K562 (cell line): ENCODE measurements around the gene IL17REL. TPM values are rescaled to one million over a fixed set of nuclear protein-coding genes. Genes with fewer than 3 reads are reported as not detected.
A peak's percentile ranks its signal among the peaks of the same experiment; 100 is the strongest.

Experiments
- DACH1 ChIP-seq: fragments of 450-650 bp; IDR thresholded peaks from 2 replicates; pipeline ENCODE4 v1.6.1; 2018; ENCODE audit not compliant: partially characterized antibody
- DEAF1 ChIP-seq: fragments of 450-650 bp; formaldehyde crosslinking; IDR thresholded peaks from 2 replicates; pipeline ENCODE4 v1.4.0; 2020; ENCODE audit warnings: mild to moderate bottlenecking, moderate library complexity
- DLX4 ChIP-seq: fragments of 250-450 bp; sonication (Bioruptor Pico); IDR thresholded peaks from 2 replicates; pipeline ENCODE4 v1.6.1; 2021; ENCODE audit warnings: mild to moderate bottlenecking
- FOXA1 ChIP-seq: fragments of 450-650 bp; IDR thresholded peaks from 2 replicates; pipeline ENCODE4 v1.6.1; 2016; ENCODE audit warnings: mild to moderate bottlenecking, borderline replicate concordance
- FOXM1 ChIP-seq, 2 experiments: fragments of 450-650 bp in 1 of 2; sonication (generic) in 1 of 2; formaldehyde crosslinking in 1 of 2; IDR thresholded peaks; 2 replicates each; pipeline versions ENCODE4 v1.6.1 to v1.9.0; 2017 to 2022; ENCODE audit warnings: low read depth in 2 of 2, mild to moderate bottlenecking in 2 of 2, missing genetic modification reagents in 1 of 2, moderate library complexity in 1 of 2
- GTF2E2 ChIP-seq: fragments of 200-800 bp; sonication (Bioruptor generic); IDR thresholded peaks from 2 replicates; pipeline ENCODE4 v1.6.1; 2016; ENCODE audit warnings: missing genetic modification characterization, missing compliant biosample characterization
- HOXB6 ChIP-seq: fragments of 250-450 bp; sonication (Bioruptor Pico); IDR thresholded peaks from 2 replicates; pipeline ENCODE4 v1.5.1; 2022; ENCODE audit warnings: mild to moderate bottlenecking, borderline replicate concordance
- PHB ChIP-seq: fragments of 250-450 bp; sonication (Bioruptor Pico); IDR thresholded peaks from 2 replicates; pipeline ENCODE4 v1.5.0; 2021
- SIX5 ChIP-seq, 2 experiments: IDR thresholded peaks; 2 replicates each; pipeline ENCODE4 v1.6.1; 2011; ENCODE audit warnings: low read length in 2 of 2, borderline replicate concordance in 1 of 2, low read depth in 1 of 2, mild to moderate bottlenecking in 1 of 2, moderate library complexity in 1 of 2; ENCODE audit not compliant: insufficient read depth in 1 of 2
- TAF9B ChIP-seq: fragments of 450-650 bp; IDR thresholded peaks from 2 replicates; pipeline ENCODE4 v1.6.1; 2018; ENCODE audit warnings: mild to moderate bottlenecking; ENCODE audit not compliant: partially characterized antibody
- U2AF1 ChIP-seq: fragments of 200-400 bp; formaldehyde crosslinking; optimal IDR thresholded peaks from 2 replicates; pipeline ENCODE3; 2017; ENCODE audit warnings: mild to moderate bottlenecking, low read depth, low read length, moderate library complexity
- VEZF1 ChIP-seq: fragments of 200-800 bp; sonication (Bioruptor generic); IDR thresholded peaks from 2 replicates; pipeline ENCODE4 v1.6.1; 2017; ENCODE audit warnings: missing genetic modification characterization, missing compliant biosample characterization
- ZNF23 ChIP-seq: fragments of 250-450 bp; sonication (Bioruptor Pico); IDR thresholded peaks from 2 replicates; pipeline ENCODE4 v1.4.0; 2020; ENCODE audit warnings: mild to moderate bottlenecking
- ZNF431 ChIP-seq: sonication (generic); formaldehyde crosslinking; IDR thresholded peaks from 2 replicates; pipeline ENCODE4 v1.8.0; 2022; ENCODE audit warnings: mild to moderate bottlenecking, missing genetic modification reagents
- ZNF609 ChIP-seq: sonication (generic); formaldehyde crosslinking; IDR thresholded peaks from 2 replicates; pipeline ENCODE4 v1.8.1; 2023; ENCODE audit warnings: missing genetic modification reagents, mild to moderate bottlenecking, borderline replicate concordance
- ZNF740 ChIP-seq, 3 experiments: fragments of 200-800 bp in 1 of 3; sonication (Bioruptor generic) in 1 of 3; sonication (generic) in 1 of 3; formaldehyde crosslinking in 1 of 3; IDR thresholded peaks; 2 replicates each; pipeline versions ENCODE4 v1.6.1 to v1.8.0; 2016 to 2022; ENCODE audit warnings: mild to moderate bottlenecking in 2 of 3, missing compliant biosample characterization in 2 of 3, missing genetic modification characterization in 2 of 3, missing genetic modification reagents in 1 of 3
- polyA plus RNA-seq, 8 experiments: library from polyadenylated mRNA; depleted of rRNA in 4 of 8; stranded (reverse) in 5 of 8; unstranded in 3 of 8; fragments of >200 nt; fragmentation: Nextera tagmentation in 2 of 8; fragmentation: Illumina TruSeq in 1 of 8; extraction: Ambion mirVana in 2 of 8; extraction: Trizol in 1 of 8; gene quantifications; 2 replicates each; pipeline versions ENCODE4 v1.2.1 to v1.2.3, GENCODE V29; 2011 to 2014; ENCODE audit warnings: inconsistent platforms in 1 of 8, missing spikeins in 1 of 8
- total RNA-seq, 7 experiments: library from RNA; depleted of rRNA in 6 of 7; stranded (reverse); fragments of >200 nt in 6 of 7; fragmentation: Illumina TruSeq in 2 of 7; extraction: Trizol in 2 of 7; gene quantifications; 2 replicates each; pipeline versions ENCODE4 v1.2.1 to v1.2.3, GENCODE V29; 2011 to 2021; ENCODE audit warnings: low replicate concordance in 1 of 7

Gene IL17REL
- total and polyA plus RNA-seq, 9 of the 15 experiments (the other 6 are each of a cell fraction or from before 2014, with no cell fraction given), result 0.05 to 0.42 (median 0.11) TPM; not detected in 4

GRCh38 chr22:49970528-49971231 lies 41.9 kb downstream of the IL17REL start (continued):
- TF ChIP-seq FOXM1 (IDR thresholded peaks at IDR 0.05; ENCODE audit: low read depth) (no peak), FOXM1 (CRISPR knock-in tag; IDR thresholded peaks at IDR 0.05; ENCODE audit: low read depth) (no peak), SIX5 (IDR thresholded peaks at IDR 0.05; ENCODE audit: borderline replicate concordance in 1 of 2, insufficient read depth in 1 of 2, low read depth in 1 of 2, low read length in 2 of 2) (no peak), ZNF431 (CRISPR knock-in tag) (no peak), ZNF740 (CRISPR knock-in tag; IDR thresholded peaks at IDR 0.05) (no peak), ZNF740 (tag; IDR thresholded peaks at IDR 0.05) (no peak), DACH1 (no peak), DEAF1 (CRISPR knock-in tag) (no peak), U2AF1 (no peak), TAF9B (peak; percentile 96), VEZF1 (peak; percentile 88), DLX4 (CRISPR knock-in tag) (no peak), HOXB6 (CRISPR knock-in tag) (no peak), ZNF23 (CRISPR knock-in tag) (no peak), PHB (no peak), FOXA1 (no peak), ZNF609 (CRISPR knock-in tag) (0 out of 2 replicates have a peak, but pooled peaks have one; percentile 37), GTF2E2 (tag) (no peak)
